Stimulated activated CD8-positive, alpha-beta memory T cell treated with anti-CD3 and anti-CD28 coated beads, Interleukin-4, amount 100 ng/mL, for 1 hour (primary cell): Measurements from ENCODE around the gene PRRG3.

Source experiments
- DNase-seq, 2 donors: peaks; one replicate each; pipeline ENCODE4 v3.0.0-alpha.2; 2020; ENCODE audit warnings: low read depth in 2 of 2, low spot score in 1 of 2

Gene PRRG3

DNA sequence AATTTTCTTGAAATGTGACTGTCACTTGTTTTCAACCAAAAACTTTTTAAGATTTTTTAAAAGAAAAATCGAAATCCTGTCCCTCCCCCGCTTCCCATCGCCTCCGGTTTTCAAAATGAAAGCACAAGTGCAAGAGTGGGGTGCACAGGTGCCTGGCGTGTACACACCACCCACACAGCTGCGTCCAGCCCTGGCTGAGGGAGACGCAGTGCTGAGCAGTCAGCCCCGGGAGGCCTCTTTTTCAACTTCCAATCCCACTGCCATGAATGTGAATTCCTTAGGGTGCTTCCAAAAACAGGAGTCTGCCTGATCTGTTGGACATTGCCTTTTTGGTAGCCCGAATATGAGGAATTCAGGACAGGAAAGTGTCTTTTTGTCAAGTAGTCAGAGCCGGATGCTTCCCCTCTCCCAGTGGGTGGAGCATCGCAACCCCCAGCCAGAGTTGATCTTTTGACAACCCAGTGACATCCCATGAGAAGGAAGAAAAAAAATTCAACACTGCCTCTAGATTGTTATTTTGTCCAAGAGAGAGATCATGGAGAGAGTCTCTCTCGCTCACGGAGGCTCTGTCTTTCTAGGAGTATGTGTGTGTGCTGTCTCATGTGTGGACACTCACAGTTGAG lies 8.9 kb downstream of the PRRG3 start:
- DNase-seq: no peak

DNA sequence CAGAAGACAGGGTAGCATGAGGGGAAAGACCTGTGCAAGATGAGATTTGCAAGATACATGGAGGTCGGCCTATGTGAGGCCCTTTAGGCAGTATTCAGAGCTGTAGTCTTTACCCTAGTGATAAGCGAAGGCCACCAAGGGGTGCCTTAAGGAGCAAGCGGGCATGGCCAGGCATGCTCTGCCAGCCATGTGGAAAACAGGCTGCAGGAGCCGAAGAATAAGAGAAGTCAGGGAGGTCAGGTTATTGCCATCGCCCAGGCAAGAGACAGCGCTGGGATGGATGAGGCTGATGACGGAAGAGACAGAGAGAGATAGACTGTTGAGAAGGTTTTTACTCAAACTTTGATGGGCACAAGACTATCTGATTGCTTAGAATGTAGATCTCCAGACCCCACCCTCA lies 13.6 kb downstream of the PRRG3 start:
- DNase-seq: no peak

DNA sequence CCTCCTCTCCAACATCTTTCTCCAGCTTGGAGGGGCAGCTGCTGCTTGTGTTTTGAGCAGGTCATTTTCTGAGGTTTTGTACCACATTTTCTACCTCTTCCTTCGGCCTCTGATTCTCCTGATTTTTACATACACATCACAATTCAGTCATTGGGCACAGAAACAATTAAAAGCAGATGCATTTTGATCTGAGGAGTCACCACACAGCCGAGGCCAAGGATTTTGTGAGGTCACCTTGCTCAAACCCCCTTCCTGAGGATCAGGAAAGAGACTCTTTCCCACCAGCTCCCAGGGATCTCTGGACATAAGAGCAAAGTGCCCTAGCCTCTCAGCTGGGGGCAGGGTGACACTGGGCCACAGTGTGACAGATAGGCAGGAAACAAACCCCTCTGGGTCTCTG lies 15.2 kb downstream of the PRRG3 start:
- DNase-seq: no peak

DNA sequence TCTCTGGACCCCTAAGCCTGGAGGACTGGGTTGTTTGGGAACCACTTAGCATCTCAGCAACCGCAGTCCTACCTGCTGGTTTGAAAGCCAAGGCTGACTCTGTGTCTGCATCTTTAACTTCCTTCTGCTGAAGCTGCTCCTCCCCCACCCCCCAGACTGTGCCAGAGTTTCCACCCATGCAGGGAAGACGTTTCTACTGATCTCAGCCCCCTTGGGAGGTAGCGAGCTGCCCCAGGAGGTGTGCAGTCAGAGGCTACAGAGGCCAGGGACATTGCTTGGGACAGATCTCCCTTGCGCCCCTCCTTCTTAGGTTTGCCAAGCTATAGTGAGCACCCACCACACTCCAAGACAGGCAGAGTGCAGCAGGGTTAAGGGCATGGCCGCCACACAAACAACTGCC lies 15.9 kb downstream of the PRRG3 start:
- DNase-seq: no peak

DNA sequence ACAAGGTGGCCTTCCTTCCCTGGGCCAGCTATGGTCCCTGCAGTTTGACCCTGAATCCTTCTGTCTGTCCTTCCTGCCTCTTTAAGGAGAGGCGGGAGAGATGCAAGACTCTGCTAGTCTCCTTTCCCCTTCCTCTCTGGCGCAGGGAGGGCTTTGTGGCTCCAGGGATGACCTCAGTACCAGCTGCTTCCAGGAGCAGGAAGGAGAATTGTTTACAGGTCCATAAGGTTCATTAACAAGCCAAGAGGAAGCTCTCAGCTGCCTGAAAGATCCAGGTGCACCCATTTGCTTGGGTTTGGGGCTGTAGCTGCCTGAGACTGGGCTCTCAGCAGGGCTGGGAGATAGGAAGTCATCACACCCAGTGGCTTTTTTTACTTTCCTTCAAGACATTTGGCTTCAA lies 16.5 kb downstream of the PRRG3 start:
- no peak for DNase-seq

DNA sequence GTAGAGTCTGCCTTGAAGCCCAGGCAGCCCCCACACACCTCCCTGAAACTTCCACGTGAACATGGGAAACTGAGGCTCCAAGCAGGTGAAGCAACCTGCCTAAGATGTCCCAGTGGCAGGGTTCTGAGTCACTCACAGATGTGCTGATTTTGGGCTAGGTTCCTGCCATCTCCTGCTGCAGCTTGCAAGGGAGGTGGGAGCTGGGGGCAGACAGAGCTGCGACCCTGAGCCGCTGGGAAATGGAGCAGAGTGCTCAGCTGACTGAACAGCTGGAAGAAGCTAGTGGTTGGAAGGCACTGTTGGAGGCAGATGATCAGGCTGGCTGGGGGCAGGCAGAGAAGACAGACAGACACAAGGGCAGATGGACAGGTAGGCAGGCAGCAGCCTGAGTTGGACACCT lies 17.0 kb downstream of the PRRG3 start:
- no peak for DNase-seq

DNA sequence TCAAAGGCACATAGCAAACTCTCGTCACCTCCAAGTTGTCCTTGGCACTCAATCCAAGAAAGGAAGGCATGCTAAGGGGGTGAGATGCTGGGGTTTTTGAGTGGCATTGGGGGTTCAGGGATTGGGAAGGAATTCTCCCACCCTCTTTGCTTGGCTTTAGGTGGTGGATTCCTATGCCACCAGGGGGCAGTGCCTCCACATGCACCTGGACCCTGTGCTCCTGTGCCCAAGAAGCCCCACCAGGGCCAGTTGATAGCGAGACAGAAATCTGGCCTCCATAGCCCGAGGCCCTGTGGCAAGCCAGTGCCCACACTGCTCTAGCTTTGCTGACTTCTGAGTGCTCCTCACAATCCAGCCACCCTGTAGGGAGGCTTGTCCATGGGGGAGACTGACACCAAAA lies 18.6 kb downstream of the PRRG3 start:
- DNase-seq: no peak

DNA sequence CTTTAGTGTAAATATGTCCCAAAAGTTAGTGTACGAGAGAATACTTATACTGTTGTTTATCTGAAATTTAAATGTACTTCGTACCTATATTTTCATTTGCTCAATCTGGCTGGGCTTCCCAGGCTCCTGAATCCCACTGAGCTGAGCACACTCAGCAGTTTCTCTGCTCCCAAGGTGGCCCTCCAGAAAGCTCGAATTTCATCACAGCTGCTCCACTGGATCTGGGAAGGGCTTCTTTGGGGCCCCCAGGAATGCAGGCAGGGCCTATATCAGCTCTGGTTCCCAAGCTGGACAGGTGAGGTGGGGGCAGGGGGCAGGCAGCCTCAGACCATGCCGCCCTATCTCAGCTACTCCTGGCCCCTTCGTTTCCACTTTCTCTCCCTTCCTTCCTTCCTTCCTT lies 19.1 kb downstream of the PRRG3 start:
- DNase-seq: no peak

DNA sequence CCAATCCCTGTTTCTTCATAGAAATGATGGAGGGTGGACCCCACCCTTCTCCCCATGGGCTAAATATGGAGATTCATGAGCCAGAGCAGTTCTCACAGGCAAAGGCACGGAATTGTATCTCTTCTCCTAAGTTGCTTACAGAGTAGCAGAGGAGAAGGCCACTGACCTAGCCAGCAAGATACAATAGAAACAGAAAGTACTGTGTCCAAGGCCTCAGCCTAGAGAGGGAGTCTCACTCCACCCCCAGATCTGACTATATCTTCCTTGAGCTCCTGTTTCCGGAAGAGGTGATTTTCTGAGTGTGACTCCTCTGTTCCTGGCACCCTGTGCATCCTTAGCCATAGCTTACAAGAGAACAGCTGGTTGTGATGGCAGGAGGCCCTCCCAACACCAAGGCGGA lies 20.5 kb downstream of the PRRG3 start, which contains the start of gene FATE1:
TSS of gene FATE1 (plus strand) at position 284 of the 400 bp plus-strand sequence. CDS start at position 369, 85 bp downstream.
- DNase-seq: no peak

DNA sequence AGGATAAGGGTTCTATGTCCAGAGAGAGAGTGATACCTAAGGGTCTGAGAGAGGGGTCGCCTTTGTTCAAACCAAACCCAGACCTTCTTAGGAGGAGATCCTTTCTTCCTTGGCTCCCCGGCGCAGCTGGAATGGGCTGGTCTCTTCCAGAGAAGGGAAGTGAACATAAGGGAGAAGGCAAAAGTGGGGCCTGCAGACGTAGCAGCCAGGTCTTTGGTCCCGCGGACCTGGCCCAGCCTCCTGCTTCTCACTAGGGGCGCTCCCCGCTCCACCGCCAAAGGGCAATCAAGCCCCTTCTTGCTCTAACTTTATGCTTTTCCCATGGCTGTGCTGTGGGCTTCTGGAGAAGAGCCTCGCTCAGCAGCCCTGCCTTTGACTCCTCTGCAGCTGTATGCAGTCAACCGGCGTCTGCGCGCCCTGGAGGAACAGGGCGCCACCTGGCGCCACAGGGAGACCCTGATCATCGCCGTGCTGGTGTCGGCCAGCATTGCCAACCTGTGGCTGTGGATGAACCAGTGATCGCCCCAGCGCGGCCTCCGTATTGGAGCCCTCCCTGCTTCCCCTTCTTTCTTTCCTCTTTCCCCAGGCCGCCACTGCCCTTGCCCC lies 27.1 kb downstream of the PRRG3 start:
- DNase-seq: no peak

DNA sequence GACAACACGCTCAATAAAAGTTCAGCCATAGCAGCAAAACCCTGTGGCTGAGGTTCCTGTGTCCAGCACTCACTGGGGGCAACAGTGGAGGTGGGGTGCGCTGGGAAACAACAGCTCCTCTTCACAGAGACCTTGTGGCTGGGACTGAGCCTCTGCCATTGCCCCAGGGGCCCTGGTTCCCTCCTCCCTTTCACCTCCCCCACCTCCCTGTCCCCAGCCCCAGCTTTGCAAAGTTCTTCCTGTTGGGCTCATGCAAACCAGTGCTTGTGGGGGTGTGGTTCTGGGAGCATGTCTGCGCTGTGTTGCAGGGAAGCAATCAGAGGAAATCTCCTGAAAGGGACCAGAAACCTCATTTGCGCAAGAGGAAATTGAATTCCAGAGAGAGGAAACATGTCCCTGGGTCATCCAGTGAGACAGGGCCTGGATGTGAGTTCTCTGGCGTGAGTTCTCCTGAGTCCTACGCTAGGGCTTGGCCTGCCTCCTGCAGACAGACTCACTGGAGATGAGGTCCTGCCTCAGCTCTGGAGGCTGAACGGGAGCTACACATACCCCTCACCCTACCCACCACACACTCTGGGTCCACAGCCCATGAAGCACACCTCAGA lies 28.0 kb downstream of the PRRG3 start:
- DNase-seq: no peak

DNA sequence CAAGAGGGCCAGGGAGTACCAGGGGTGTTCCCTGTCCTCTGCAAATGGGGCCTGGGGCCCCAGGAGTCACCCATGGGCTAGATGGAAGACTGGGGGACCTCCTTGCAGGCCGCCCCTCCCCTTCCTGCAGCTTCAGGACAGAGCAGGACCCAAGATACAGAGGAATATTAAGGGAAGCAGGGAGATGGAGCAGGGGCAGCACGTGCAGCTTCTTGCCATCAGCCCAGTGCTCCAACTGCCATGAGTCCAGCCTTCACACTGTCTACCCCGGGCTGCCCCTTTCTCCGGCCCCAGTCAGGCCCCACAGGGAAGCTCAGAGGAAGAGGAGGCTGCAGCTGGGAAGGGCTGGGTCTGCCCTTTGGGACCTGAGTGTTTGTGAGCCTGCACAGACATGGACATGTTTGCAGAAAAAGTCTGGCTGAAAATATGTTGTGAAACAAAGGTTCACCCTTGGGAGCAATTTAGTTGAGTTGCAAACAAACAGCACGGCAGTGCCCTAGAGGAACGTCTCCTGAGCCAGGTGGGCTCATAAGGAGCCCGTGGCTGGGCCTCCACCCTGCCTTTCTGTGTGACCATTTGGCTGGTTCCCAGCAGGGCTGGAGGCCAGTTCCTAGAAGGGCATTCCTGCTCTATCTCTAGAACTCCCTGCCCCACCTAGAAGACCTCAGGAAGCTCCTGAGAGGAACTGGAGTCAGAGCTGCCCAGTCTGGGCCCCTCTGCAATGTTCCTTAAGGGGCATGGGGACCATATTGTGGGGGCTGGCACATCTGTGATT lies 29.5 kb downstream of the PRRG3 start:
- no peak for DNase-seq

DNA sequence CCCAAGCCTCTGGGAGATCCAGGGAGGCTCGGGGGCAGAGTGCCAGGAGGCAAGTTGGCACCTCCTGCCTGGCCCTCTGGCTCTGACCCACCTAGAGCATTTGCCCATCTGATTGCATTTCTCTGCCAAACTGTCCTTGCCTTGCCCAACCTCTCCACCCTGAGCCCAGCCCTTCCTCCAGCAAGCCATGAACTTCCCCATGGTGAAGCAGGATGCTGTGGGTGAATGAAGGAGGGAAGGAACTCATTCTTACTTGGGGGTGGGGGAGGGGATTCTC lies 30.0 kb downstream of the PRRG3 start:
- DNase-seq: no peak

DNA sequence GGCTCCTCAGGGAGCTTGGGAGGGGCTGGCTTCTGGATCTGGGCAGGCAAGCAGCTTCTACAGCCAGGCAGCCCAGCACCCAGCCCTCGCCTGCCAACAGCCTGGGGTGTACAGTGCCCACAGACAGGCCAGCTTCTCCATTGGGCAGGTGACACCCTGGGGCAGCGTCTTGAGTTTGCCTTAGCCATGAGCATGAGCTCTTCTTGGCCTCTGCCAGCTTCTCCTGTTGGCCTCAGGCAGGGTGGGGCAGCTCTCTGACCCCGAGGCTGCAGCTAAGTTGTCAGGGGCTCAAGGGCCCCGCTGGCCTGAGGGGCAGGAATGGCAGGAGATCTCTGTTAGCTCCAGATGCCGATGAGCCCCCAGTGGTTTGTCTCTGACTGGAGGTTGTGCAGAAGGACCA lies 31.5 kb downstream of the PRRG3 start:
- DNase-seq: no peak

DNA sequence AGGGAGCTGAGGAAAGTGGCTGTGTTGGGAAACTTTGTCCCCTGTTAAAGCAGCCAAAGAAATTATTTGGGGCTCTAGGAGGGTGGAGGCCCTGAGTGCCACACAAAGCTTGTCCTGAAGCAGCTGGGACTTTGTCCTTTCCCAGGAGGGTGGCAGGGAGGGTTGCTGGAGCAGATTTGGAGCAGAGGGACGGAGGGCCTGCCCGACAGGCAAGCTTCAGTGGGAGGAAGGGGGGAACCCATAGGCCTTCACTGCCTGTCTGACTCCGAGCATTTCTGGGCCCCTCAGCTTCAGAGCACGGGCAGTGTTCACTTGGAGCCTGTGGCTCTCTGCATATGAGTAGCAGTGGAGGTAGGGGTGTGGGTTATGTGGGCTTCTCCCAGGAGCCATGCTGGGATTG lies 32.1 kb downstream of the PRRG3 start:
- DNase-seq: no peak

DNA sequence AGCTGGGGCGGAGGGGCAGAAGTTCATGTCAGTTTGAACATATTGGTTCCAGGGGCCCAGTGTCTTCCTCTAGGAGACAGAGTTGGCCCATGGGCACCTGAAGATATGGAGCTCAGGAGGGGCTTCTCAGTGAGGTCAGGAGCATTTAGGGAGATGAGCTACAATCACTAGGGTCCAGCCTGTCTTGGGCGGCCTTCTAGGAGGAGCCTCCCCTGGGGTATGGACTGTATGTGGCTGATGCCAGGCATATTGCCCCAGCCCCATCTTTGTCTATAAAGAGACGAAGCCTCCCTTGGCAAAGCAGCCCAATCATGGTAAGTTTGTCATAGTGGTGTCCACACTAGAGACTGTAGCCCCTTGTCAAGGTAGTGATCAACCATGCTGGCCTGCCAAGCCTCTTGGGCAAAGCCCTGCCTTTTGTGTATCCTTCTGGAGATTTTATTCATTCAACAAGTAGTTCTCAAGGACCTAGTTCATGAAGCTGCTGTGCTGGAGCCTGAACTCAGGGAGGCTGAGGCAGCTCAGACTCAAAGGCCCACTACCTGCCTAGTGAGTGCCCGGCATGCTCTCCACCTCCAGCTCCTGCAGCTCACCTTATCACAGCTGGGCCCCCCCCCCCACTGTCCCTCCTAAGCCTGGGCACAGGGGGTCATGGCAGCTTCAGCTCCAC lies 33.9 kb downstream of the PRRG3 start:
- DNase-seq: no peak

DNA sequence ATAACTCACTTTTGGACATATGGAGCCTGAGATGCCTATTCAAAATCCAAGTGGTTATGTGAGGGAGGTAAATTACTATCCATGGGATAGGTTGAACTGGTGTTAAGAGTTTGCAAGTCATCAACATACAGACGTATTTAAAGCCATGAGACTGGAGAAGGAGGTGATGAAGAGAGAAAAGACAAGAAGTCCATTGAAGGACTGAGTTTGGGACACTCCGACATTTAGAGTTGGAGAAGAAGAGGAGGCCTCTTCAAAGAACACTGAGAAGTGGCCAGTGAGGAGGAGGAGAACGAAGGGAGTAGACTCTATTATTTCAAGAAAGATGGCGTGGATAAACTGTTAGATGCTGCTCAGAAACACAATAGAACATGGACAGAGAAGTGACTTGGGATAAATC lies 39.2 kb downstream of the PRRG3 start, which contains the start of gene CNGA2:
TSS of gene CNGA2 (plus strand) at position 301 of the 400 bp plus-strand sequence. CDS start 3,738 bp downstream, outside the sequence.
- no peak for DNase-seq

DNA sequence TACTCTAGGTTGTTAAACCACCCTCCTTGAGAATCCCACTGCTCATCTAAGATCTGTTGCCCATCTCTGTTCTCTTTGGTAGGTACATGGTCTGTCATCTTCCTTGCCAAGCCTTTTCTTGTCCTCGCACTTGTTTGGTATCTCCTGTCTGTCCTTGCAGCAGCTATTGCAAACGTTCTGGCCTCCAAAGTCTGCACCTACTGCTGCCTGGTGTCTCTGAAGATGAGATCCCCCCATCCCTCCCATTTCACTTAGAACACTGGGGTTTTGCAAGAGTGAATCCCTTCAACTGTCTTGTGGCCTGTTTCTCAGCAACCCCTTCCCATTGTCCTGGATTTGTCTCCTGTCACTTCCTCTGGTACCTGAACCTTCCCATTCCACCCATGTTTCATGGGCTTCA lies 40.0 kb downstream of the PRRG3 start:
- DNase-seq: no peak

DNA sequence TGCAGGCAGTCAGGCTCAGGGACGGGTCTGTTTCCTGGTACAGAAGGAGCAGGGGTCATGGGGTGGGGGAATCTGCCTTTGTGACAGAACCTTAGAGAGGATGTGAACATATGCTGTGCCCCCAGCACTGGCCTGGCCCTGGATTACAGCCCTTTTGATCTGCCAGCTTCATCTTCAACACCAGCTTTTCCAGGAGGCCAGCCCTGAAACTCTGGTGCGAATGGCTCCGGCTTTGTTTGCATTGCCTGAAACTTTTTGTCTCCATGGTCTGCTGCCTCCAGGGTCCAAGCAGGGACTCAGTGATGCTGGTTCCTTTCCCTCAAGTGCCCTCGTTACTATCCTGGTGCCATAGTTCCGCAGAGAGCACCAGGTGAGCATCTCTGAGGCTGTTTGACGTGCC lies 41.4 kb downstream of the PRRG3 start:
- DNase-seq: no peak

DNA sequence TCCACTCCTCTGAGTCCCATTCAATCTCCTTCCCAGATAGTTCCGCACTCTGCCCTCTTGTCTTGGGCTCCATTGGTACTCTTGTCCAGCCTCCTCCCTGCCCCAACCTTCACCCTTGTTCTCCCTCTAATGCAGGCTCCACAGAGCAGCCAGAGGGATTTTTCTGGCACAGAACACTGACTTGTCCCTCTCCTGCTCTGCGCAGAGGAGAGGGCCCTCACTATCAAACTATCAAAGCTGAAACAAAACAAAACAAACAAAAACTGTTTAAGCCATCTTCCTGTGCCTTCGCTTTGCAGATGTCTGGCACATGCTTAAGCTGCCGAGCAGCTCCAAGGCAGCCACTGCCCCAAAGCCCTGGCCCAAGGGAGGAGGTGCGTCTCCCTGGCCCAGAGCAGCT lies 42.2 kb downstream of the PRRG3 start:
- DNase-seq: no peak

DNA sequence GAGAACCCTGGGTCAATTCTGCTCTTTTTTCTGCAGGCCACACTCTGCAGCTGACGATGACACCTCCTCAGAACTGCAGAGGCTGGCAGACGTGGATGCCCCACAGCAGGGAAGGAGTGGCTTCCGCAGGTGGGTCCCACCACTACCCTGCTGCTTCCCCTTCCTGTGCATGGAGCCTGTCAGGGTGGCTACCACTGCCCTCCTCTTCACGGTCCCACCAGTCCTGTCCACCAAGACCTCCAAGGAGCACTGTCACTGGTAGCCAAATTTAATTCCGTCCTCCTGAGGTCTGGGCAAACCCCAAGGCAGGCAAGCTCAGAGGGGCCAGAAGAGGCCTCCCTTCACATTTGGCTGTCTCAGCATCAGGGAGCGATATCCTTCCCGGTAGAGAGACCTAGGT lies 43.5 kb downstream of the PRRG3 start:
- no peak for DNase-seq

DNA sequence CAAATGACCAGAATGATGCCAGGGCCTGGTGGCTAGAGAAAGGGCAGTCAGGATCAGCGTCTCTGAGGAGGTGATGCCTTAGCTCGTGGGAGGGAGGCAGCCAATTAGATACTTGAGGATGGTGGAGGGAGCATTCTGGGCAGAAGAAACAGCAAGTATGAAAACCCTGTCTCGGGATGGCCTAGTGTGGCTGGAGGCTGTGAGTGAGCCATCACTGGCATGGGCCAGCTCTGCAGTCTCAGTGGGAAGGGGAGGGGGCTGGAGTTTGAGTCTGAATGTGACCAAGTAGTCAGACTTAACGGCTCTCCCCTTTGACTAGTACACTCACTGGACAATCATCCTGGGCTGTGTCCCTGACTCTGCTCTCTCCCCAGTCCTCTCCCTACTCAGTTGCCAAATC lies 46.3 kb downstream of the PRRG3 start:
- no peak for DNase-seq
